ENCODE measurements around the gene ATXN2.

DNA sequence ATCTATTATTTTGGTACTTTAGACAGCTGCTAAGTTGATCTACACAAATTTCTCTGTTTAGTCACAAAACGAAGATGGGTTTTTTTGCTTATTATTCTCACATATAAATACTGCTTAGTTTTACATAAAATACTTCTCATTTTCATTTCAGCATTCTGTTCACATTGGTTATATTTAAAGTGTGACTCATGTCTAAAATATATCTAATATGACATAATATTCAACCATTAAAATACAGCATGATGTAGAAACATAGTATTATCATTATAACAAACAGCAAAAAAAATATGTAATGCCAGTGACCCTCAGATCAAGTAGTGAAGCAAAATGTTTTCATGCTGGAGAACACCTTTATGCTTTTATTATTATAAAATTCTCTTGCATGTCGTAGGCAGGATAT lies 129.7 kb downstream of the ATXN2 start:
- no peak for TF ChIP-seq JUND (IDR thresholded peaks at IDR 0.05; ENCODE audit: borderline replicate concordance, low read depth, low read length)
- TF ChIP-seq JUND (tag; IDR thresholded peaks at IDR 0.05; ENCODE audit: borderline replicate concordance, low read depth, low read length), result no peak
- TF ChIP-seq ATF1 (CRISPR knock-in tag; IDR thresholded peaks at IDR 0.05), result no peak
- no peak for TF ChIP-seq ATF1 (tag; IDR thresholded peaks at IDR 0.05)
- no peak for TF ChIP-seq TCF7L2 (IDR thresholded peaks at IDR 0.05; ENCODE audit: low read depth, low read length)
- TF ChIP-seq MXI1 (IDR thresholded peaks at IDR 0.05; ENCODE audit: low read depth, low read length), result no peak
- TF ChIP-seq CHD2 (IDR thresholded peaks at IDR 0.05; ENCODE audit: low read depth, low read length), result no peak
- no peak for TF ChIP-seq CREM (IDR thresholded peaks at IDR 0.05; ENCODE audit: low read depth)
- no peak for TF ChIP-seq NR2F6 (CRISPR knock-in tag; IDR thresholded peaks at IDR 0.05)
- TF ChIP-seq CLOCK (CRISPR knock-in tag; IDR thresholded peaks at IDR 0.05; ENCODE audit: borderline replicate concordance), result no peak
- no peak for TF ChIP-seq HCFC1 (IDR thresholded peaks at IDR 0.05; ENCODE audit: low read depth, low read length)
- TF ChIP-seq ZNF644 (tag; IDR thresholded peaks at IDR 0.05; ENCODE audit: low read depth), result no peak
- TF ChIP-seq EP300 (IDR thresholded peaks at IDR 0.05; ENCODE audit: low read length), result no peak
- no peak for TF ChIP-seq POLR2A (conservative IDR thresholded peaks at IDR 0.05)
- no peak for TF ChIP-seq POLR2AphosphoS5 (IDR thresholded peaks at IDR 0.05; ENCODE audit: control insufficient read depth, insufficient read depth, low read depth, low read length)

All from K562 (cell line).